ENCODE measurements around the gene KCNE1.

- TF ChIP-seq, protein P1, sequence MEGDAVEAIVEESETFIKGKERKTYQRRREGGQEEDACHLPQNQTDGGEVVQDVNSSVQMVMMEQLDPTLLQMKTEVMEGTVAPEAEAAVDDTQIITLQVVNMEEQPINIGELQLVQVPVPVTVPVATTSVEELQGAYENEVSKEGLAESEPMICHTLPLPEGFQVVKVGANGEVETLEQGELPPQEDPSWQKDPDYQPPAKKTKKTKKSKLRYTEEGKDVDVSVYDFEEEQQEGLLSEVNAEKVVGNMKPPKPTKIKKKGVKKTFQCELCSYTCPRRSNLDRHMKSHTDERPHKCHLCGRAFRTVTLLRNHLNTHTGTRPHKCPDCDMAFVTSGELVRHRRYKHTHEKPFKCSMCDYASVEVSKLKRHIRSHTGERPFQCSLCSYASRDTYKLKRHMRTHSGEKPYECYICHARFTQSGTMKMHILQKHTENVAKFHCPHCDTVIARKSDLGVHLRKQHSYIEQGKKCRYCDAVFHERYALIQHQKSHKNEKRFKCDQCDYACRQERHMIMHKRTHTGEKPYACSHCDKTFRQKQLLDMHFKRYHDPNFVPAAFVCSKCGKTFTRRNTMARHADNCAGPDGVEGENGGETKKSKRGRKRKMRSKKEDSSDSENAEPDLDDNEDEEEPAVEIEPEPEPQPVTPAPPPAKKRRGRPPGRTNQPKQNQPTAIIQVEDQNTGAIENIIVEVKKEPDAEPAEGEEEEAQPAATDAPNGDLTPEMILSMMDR (conservative IDR thresholded peaks at IDR 0.05; ENCODE audit: low read depth, low read length) = no peak
- no peak for TF ChIP-seq EZH2 (IDR thresholded peaks at IDR 0.05; ENCODE audit: borderline replicate concordance, low read depth, low read length, poor library complexity, severe bottlenecking)
Observed at GRCh38 chr21:34554227-34554626, 42.2 kb upstream of the KCNE1 start.
